M059J (cell line): ENCODE results near the gene C3orf52. TPM values are rescaled to one million over a fixed set of nuclear protein-coding genes. Genes with fewer than 3 reads are reported as not detected.

Experiments
- DNase-seq: peaks from one replicate; pipeline ENCODE4 v3.0.0-alpha.2; 2012; ENCODE audit warnings: low read depth
- total RNA-seq: library from RNA; depleted of rRNA; stranded (reverse); fragments of >200 nt; shearing (Covaris generic); gene quantifications from 2 replicates; pipeline ENCODE4 v1.2.3, GENCODE V29; 2014; rRNA removed

The C3orf52 gene
- total RNA-seq, 1 experiment from 2014 or later: 12.6 TPM

DNA sequence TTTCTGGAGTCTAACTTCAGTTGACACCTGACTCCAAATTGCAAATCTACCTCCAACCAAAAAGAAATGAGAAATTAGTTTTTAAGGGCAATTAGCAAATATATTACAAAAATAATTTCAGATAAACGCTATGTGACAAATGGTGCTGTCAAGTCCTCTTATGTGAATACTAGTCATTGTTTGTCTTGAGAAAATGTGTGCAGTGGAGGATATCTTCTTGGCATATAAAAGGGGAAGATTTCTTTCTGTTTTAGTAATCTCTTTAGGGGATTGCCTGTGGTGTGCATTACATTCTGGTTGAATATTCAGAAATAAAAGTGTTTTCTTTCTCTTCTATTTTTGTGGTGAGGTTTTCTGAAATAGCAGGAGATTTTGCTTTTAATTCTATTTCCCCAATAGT, 49.9 kb downstream of the C3orf52 start:
- no peak for DNase-seq

DNA sequence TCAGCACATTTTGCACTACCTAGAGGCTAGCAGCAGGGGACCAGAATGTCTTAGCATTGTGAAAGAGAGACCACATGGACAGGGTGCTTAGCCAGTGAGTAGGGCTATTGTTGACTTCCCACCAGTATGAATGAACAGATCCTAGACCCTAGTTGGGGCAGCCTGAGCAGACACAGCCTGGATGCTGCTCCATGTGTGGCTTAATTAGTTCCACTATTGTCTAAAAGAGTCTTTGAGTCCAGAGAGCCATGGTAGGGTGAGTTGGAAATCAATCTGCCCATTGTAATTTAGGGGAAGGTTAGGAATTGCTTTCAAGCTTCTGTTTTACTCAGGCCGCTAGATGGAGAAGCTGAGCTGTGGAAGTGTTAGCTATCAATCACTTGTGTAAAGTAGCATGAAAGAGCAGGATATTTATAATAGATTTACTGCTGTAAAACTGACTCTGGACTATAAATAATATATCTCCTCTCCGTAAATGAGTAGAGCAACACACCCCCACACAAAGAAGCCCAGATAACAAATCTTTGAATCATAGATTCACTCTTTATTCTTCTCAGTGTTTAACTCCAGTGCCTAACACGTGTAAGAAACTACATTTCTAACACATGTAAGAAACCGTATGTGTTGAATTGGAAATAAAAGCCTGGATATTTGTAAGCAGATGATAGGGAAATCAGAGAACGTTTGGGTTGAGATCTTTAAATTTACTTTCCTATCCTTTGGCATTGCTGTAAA, 50.9 kb downstream of the C3orf52 start:
- peak; percentile 65 for DNase-seq

DNA sequence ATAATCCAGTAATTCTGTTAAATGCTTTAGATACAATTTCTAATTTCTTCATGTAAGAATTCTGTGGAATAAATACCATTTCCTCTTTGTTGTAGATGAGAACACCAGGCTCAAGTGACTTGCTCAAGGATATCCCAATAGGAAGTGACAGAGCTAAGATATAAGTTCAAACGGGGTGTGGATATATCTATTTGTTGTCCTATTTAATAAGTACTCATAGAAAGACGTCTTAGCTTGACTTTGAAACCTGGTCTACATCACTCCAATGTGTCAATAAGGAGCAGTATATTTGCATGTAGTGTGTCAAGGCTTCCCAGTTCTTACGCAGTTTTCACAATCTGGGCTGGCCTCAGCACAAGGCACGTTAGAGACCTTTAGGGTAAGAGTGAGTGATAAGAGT, 51.6 kb downstream of the C3orf52 start:
- DNase-seq: no peak

DNA sequence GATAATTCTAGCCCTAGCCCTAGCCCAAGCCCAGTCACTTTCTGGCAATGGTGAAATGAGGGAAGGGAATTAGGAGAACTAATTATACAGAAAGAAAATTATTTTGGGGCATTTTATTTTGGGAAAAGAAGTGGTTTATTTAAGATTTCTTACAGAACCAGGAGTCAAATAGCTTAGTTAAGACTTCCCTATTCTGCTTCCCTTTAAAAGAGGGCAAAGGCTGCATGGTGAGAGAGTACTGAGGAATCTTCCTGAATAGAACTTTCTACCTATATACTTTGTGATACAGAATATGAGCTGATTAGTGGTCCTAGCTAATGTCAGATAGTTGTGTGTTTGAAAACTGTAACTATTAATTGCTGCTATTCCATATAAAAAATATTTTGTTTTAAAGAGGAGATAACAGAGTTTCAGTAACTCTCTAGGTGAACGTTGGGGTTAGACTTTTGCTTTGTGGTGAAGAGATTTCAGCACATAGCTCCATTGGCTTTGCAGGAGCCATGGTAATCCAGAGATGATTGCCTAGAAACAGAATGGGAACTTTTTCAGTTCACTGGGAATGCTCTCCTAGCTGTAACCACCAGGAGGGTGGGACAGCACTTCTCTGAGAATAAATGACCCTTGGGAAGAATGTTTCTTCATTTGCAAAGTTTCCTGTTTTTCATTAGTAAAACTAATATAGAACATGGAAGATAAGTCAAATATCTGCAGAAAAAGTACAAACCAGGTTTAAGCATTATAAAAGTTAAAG, 52.2 kb downstream of the C3orf52 start:
- DNase-seq: no peak

DNA sequence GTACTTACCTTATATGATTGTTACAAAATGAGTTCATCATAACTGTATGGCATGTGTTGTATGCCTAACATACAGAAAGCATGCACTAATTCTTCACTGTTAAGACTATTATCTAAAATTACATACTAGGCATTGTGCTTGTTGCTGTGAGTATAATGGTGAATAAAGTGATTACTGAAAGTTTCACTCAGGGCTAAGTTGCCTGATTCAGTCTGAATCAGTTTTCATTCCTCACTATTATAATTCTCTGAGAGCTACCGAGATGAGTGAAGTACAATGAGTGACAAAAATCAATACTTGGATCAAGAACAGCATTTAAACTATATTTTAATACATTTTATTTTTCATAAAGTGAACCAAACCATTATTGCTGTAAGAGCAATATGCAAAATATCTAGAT, 54.4 kb downstream of the C3orf52 start:
- no peak for DNase-seq

DNA sequence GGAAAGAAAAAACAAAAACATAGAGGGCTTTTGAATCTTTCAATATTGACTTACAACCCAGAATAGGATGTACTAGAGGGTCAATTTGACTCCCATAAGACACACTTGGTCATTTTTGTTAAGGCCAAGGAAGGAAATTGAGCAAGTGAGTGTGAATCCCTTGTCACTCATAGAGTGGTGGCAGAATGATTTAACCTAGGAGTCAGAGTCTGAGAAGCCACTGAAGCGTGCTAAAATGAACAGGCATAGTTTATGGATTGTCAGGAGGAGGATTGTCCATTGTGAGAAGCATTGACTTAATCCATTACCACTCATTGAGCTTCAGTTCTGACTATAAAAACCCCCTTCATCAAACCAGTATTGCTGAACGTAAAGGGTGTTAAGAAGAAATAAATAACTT, 55.1 kb downstream of the C3orf52 start:
- no peak for DNase-seq

DNA sequence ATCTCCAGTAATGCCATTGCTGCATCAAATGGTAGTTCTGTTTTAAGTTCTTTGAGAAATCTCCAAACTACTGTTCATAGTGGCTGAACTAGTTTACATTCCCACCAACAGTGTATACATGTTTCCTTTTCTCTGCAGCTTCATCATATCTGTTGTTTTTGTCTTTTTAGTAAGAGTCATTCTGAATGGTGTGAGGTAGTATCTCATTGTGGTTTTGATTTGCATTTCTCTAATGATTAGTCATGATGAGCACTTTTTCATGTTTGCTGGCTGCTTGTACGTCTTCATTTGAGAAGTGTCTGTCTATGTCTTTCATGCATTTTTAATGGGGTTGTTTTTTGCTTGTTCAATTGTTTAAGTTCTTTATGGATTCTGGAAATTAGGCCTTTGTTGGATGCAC, 57.1 kb downstream of the C3orf52 start:
- DNase-seq: peak; percentile 49

DNA sequence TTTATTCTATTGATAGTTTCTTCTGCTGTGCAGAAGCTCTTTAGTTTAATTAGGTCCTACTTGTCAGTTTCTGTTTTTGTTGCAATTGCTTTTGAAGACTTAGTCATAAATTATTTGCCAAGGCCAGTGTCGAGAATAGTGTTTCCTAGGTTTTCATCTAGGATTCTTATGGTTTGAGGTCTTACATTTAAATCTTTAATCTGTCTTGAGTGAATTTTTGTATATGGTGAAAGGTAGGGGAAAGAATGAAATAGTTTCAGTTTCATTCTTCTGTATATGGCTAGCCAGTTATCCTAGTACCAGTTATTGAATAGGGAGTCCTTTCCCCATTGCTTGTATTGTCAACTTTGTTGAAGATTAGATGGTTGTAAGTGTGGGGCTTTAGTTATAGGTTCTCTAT, 57.5 kb downstream of the C3orf52 start:
- DNase-seq: no peak

DNA sequence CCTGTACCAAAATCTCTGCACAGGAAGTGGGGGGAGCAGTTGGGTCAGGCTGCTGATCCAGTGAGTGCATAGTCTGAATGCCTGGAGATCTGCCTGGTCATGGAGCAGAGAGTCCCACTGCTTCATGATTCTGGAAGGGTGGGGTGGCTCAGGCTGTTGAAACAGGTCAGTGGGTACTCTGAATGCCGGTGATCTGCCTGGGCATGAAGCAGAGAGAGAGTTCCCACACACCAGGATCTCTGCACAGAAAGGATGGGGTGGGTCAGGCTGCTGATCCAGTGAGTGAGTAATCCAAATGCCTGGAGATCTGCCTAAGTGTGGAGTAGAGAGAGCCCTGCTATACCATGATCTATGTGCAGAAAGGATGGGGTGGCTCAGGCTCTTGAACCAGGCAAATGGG, 62.9 kb downstream of the C3orf52 start:
- no peak for DNase-seq

DNA sequence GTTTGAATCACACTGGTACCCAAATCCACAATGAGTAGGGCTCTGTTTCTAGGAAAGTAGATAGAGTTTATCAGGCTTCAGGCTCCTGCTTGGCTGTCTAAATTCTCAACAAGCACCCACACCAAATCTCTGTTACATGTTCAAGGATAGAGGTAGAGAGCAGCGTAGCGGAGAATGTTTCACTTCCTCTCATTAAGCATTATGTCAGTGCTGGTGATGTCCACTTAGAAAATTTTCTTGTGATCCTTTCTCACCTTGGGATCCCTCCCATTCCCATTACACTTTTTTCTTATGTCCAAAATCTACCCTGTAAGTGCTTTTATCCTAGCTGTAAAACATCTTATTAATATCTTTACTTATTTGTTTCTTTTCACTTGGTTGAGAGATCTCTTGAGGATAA, 81.6 kb downstream of the C3orf52 start:
- DNase-seq: no peak

Other genes starting within 250 kb of the C3orf52 start
- gene PHLDB2, start 227.1 kb upstream of the C3orf52 start, total RNA-seq: 63.7 and 89.3 TPM in 2 replicates
- gene ABHD10, start 107.4 kb upstream of the C3orf52 start, total RNA-seq: 43.9 and 71.9 TPM in 2 replicates
- 1.6 and 3.2 TPM in 2 replicates for gene TAGLN3, start 87.5 kb upstream of the C3orf52 start, total RNA-seq
- gene TMPRSS7, start 51.7 kb upstream of the C3orf52 start, total RNA-seq: not detected in 2 replicates
- not detected in 2 replicates for gene GCSAM, start 46.9 kb downstream of the C3orf52 start, total RNA-seq
- gene SLC9C1, start 207.8 kb downstream of the C3orf52 start, total RNA-seq: not detected in 2 replicates
- gene CD200, start 246.8 kb downstream of the C3orf52 start, total RNA-seq: 0.15 and 0.20 TPM in 2 replicates